Endodermal cell (in vitro differentiated cells): ENCODE results near the gene GRID1. TPM values are rescaled to one million over a fixed set of nuclear protein-coding genes. Genes with fewer than 3 reads are reported as not detected.

Experiments
- DNase-seq: peaks from one replicate; pipeline ENCODE4 v3.0.0-alpha.2; 2017
- H3K27ac ChIP-seq: 2 replicates; pipeline ENCODE4 v1.5.1; 2013; ENCODE audit warnings: mild to moderate bottlenecking, low read depth, low read length, moderate library complexity
- H3K27me3 ChIP-seq: 2 replicates; pipeline ENCODE4 v1.6.1; 2013; ENCODE audit warnings: mild to moderate bottlenecking, low read length, moderate library complexity; ENCODE audit not compliant: insufficient read depth, control insufficient read depth, poor library complexity, severe bottlenecking
- H3K36me3 ChIP-seq: 2 replicates; pipeline ENCODE4 v1.7.0; 2013; ENCODE audit warnings: mild to moderate bottlenecking, low read length, moderate library complexity; ENCODE audit not compliant: control insufficient read depth, insufficient read depth
- H3K4me1 ChIP-seq: one replicate; pipeline ENCODE4 v1.7.0; 2013; ENCODE audit warnings: low read length; ENCODE audit not compliant: control insufficient read depth, insufficient read depth
- H3K4me3 ChIP-seq: 2 replicates; pipeline ENCODE4 v1.5.1; 2013; ENCODE audit warnings: mild to moderate bottlenecking, low read length, moderate library complexity
- H3K9ac ChIP-seq: 2 replicates; pipeline ENCODE4 v1.6.1; 2013; ENCODE audit warnings: mild to moderate bottlenecking, low read length, moderate library complexity; ENCODE audit not compliant: poor library complexity, severe bottlenecking; ENCODE audit errors: extremely low read depth
- H3K9me3 ChIP-seq: 2 replicates; pipeline ENCODE4 v1.6.1; 2013; ENCODE audit warnings: mild to moderate bottlenecking, low read length, moderate library complexity; ENCODE audit not compliant: control insufficient read depth
- H3K27ac Mint-ChIP-seq: 2 replicates; pipeline ENCODE4 v1.8.0; 2020; ENCODE audit warnings: mixed read lengths
- H3K27me3 Mint-ChIP-seq: 2 replicates; pipeline ENCODE4 v1.8.0; 2021; ENCODE audit warnings: mild to moderate bottlenecking, mixed read lengths; ENCODE audit not compliant: insufficient read depth
- H3K36me3 Mint-ChIP-seq: 2 replicates; pipeline ENCODE4 v1.8.0; 2020; ENCODE audit warnings: low read depth, mixed read lengths
- H3K4me1 Mint-ChIP-seq: 2 replicates; pipeline ENCODE4 v1.8.0; 2020; ENCODE audit warnings: mixed read lengths
- H3K4me3 Mint-ChIP-seq: 2 replicates; pipeline ENCODE4 v1.8.0; 2020; ENCODE audit warnings: mild to moderate bottlenecking, moderate library complexity, mixed read lengths
- H3K9me3 Mint-ChIP-seq: 2 replicates; pipeline ENCODE4 v1.8.0; 2020; ENCODE audit warnings: mild to moderate bottlenecking, mixed read lengths
- CTCF ChIP-seq: fragments of 200-600 bp; sonication (generic); conservative IDR thresholded peaks from 2 replicates; pipeline ENCODE4 v1.5.0; 2021; ENCODE audit warnings: antibody characterized with exemption, mild to moderate bottlenecking
- WGBS, 2 experiments: methylation state at CpG; one replicate each; pipeline versions ENCODE4 v1.1.5 to v1.1.7; 2013; ENCODE audit warnings: missing lambda C conversion rate in 2 of 2, mixed read lengths in 1 of 2; ENCODE audit not compliant: insufficient coverage in 1 of 2, insufficient read length in 1 of 2; 5-methylcytosine and 5-hydroxymethylcytosine counted together
- total RNA-seq, 2 donors: library from RNA; stranded (reverse); fragmentation: NEBNext Ultra II Directional in 1 of 2; extraction: Animal tissue kit (Norgen Biotek cat#: 25700) in 1 of 2; gene quantifications; 2 replicates in 1 of 2; 3 replicates in 1 of 2; pipeline ENCODE4 v1.2.1, GENCODE V29; 2021

GRID1 gene
- total RNA-seq, 2 donors from 2014 or later = 0.13 to 0.53 TPM

- H3K4me3 Mint-ChIP-seq = no peak overlapping the region
Measured at GRCh38 chr10:86368046-86368445, 1.5 kb upstream of the GRID1 start.

GRCh38 chr10:86367152-86367951 lies 757 bp upstream of the GRID1 start:
- 13 to 14% methylated on average over 21 to 62 of the region's 62 CpGs for WGBS, 2 experiments
- H3K27me3 Mint-ChIP-seq = peaks cover 91% of the 10 kb centered on the region
- Histone ChIP-seq H3K4me1 (no peaks in the 10 kb centered on the region), H3K27ac (no peak overlapping the region), H3K9me3 (no peaks in the 10 kb centered on the region), H3K9ac (no peak overlapping the region), H3K27me3 (peaks cover 96% of the 10 kb centered on the region), H3K4me3 (no peak overlapping the region), H3K36me3 (no peaks in the 10 kb centered on the region)
- H3K9me3 Mint-ChIP-seq = no peaks in the 10 kb centered on the region
- TF ChIP-seq CTCF = no peak
- peaks cover 11% of the 10 kb centered on the region for H3K4me1 Mint-ChIP-seq
- no peak overlapping the region for H3K27ac Mint-ChIP-seq
- H3K4me3 Mint-ChIP-seq = no peak overlapping the region
- no peaks in the 10 kb centered on the region for H3K36me3 Mint-ChIP-seq
- DNase-seq = peak; percentile 81

More at GRCh38 chr10:86368046-86368445, 1.5 kb upstream of the GRID1 start:
- H3K27me3 ChIP-seq = peaks cover 96% of the 10 kb centered on the region
- no peak overlapping the region for H3K9ac ChIP-seq
- H3K4me3 ChIP-seq = no peak overlapping the region
- H3K4me1 ChIP-seq = no peaks in the 10 kb centered on the region
- WGBS, 2 experiments = 90 to 100% methylated on average over 1 of the region's 1 CpG
- no peak overlapping the region for H3K27ac ChIP-seq
- peaks cover 6% of the 10 kb centered on the region for H3K4me1 Mint-ChIP-seq
- H3K36me3 ChIP-seq = no peaks in the 10 kb centered on the region
- TF ChIP-seq CTCF = no peak
- H3K9me3 ChIP-seq = no peaks in the 10 kb centered on the region
- no peaks in the 10 kb centered on the region for H3K9me3 Mint-ChIP-seq
- peak; percentile 26 for DNase-seq
- no peak overlapping the region for H3K27ac Mint-ChIP-seq
- peaks cover 91% of the 10 kb centered on the region for H3K27me3 Mint-ChIP-seq
- H3K36me3 Mint-ChIP-seq = no peaks in the 10 kb centered on the region

GRCh38 chr10:86366902-86367151 lies 232 bp upstream of the GRID1 start:
- Histone ChIP-seq H3K9ac (no peak overlapping the region), H3K27ac (no peak overlapping the region), H3K4me3 (no peak overlapping the region), H3K9me3 (no peaks in the 10 kb centered on the region), H3K27me3 (peaks cover 96% of the 10 kb centered on the region), H3K36me3 (no peaks in the 10 kb centered on the region), H3K4me1 (no peaks in the 10 kb centered on the region)
- no peaks in the 10 kb centered on the region for H3K36me3 Mint-ChIP-seq
- H3K4me3 Mint-ChIP-seq = no peak overlapping the region
- H3K27me3 Mint-ChIP-seq = peaks cover 91% of the 10 kb centered on the region
- H3K27ac Mint-ChIP-seq = no peak overlapping the region
- no peak for DNase-seq
- H3K4me1 Mint-ChIP-seq = peaks cover 12% of the 10 kb centered on the region
- H3K9me3 Mint-ChIP-seq = no peaks in the 10 kb centered on the region
- TF ChIP-seq CTCF = no peak
- WGBS, 2 experiments = 1% methylated on average over 38 of the region's 38 CpGs; no CpG with 5 or more reads in 1 of the 2 experiments
